Immature natural killer cell (primary cell): ENCODE measurements around the gene PCSK6. TPM values are rescaled to one million over a fixed set of nuclear protein-coding genes. Genes with fewer than 3 reads are reported as not detected.
A peak's percentile ranks its signal among the peaks of the same experiment; 100 is the strongest.

Experiments
- DNase-seq, 3 donors: peaks; one replicate each; pipeline ENCODE4 v3.0.0; 2022; ENCODE audit warnings: mixed read lengths in 1 of 3
- H3K27ac Mint-ChIP-seq, 6 donors: one replicate each; pipeline ENCODE4 v1.8.0; 2020; ENCODE audit warnings: mixed read lengths in 6 of 6, mild to moderate bottlenecking in 5 of 6, inconsistent platforms in 4 of 6, moderate library complexity in 3 of 6
- H3K27me3 Mint-ChIP-seq, 3 donors: one replicate each; pipeline ENCODE4 v1.8.0; 2020 to 2021; ENCODE audit warnings: low read depth in 3 of 3, mild to moderate bottlenecking in 3 of 3, mixed read lengths in 3 of 3, moderate library complexity in 3 of 3, inconsistent platforms in 1 of 3
- H3K36me3 Mint-ChIP-seq, 3 donors: one replicate each; pipeline ENCODE4 v1.8.0; 2020; ENCODE audit warnings: mixed read lengths in 3 of 3, inconsistent platforms in 2 of 3, mild to moderate bottlenecking in 2 of 3
- H3K4me1 Mint-ChIP-seq, 2 donors: one replicate each; pipeline ENCODE4 v1.8.0; 2020; ENCODE audit warnings: inconsistent platforms in 2 of 2, mild to moderate bottlenecking in 2 of 2, mixed read lengths in 2 of 2, moderate library complexity in 1 of 2
- H3K4me3 Mint-ChIP-seq, 5 donors: one replicate each; pipeline ENCODE4 v1.8.0; 2020; ENCODE audit warnings: mild to moderate bottlenecking in 5 of 5, mixed read lengths in 5 of 5, inconsistent platforms in 3 of 5, moderate library complexity in 3 of 5
- H3K9me3 Mint-ChIP-seq, 6 donors: one replicate each; pipeline ENCODE4 v1.8.0; 2020; ENCODE audit warnings: mild to moderate bottlenecking in 6 of 6, mixed read lengths in 6 of 6, inconsistent platforms in 4 of 6, moderate library complexity in 3 of 6
- polyA plus RNA-seq, 3 donors: library from polyadenylated mRNA; unstranded; fragments of 300-500 nt; fragmentation: Illumina TruSeq; gene quantifications; one replicate each; pipeline ENCODE4 v1.2.3, GENCODE V29; 2021

The PCSK6 gene
- polyA plus RNA-seq, 3 donors from 2014 or later, result 1.7 to 3.0 TPM; not detected in 1

DNA sequence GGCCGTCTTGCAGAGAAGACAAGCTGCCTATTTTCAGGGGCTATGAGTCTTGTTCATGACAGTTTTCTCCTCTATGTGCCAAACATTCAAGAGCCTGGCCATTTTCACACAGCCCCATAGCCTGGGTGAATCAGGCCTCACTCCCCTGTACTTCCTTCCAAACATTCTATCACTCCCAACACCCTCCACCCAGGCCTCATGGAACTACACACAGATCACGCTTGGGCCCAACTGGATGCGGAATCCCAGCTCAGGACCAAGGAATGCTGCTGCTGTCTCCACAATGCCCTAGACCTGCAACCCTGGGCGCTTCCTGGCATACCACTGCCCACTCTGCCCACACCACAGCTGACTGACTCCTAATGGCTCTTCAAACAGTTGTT lies 39.4 kb upstream of the PCSK6 start:
- Mint-ChIP-seq H3K36me3 (no peaks in the 10 kb centered on the region), H3K9me3 (no peaks in the 10 kb centered on the region), H3K4me3 (no peak overlapping the region), H3K27ac (no peak overlapping the region), H3K4me1 (no peaks in the 10 kb centered on the region), H3K27me3 (peaks cover 2 to 3% (median 2%) of the 10 kb centered on the region in 3 donors)
- no peak for DNase-seq

DNA sequence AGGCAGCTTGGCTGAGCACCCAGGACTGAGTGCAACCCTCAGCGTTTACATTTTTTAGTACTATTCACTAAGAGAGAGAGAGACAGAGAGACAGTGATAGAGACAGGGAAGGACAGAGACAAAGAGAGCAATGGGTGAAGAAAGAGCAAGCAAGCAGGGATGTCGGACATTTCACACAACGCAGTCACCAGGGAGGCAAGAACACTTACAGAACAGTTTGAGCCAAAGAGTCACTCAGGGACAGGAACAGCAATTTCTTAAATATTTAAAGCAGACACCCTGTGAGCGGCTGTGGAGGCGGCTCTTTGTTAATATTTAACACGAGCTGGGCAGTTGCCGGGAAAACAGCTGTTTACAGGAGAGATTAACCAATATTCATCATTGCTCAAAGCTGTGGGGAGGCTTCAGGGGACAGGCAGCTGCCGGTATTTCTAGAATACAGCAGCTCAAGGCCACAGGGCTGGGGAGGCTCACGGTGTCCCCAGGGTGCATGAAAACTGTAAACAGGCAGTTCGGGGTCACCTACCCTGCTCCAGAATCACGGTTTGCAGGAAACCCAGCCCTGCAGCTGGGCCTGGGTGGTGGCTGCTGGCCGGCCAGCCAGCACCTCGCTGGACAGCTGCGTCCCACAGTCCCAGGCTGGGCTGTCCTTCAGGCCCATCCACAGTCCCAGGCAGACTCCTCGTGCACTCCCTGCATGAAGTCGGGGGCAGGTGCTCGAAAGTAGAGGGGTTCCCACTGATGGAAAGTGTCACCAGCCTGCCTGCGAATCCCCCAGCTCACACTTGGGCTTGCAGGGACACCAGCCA lies 38.8 kb upstream of the PCSK6 start:
- no peak overlapping the region for H3K27ac Mint-ChIP-seq
- H3K9me3 Mint-ChIP-seq, result peaks cover 0 to 1% (median 0%) of the 10 kb centered on the region in 6 donors
- DNase-seq, result no peak
- peaks cover 0 to 2% of the 10 kb centered on the region in 2 donors for H3K4me1 Mint-ChIP-seq
- no peak overlapping the region for H3K4me3 Mint-ChIP-seq
- no peaks in the 10 kb centered on the region for H3K36me3 Mint-ChIP-seq
- peaks cover 2 to 5% (median 3%) of the 10 kb centered on the region in 3 donors for H3K27me3 Mint-ChIP-seq

DNA sequence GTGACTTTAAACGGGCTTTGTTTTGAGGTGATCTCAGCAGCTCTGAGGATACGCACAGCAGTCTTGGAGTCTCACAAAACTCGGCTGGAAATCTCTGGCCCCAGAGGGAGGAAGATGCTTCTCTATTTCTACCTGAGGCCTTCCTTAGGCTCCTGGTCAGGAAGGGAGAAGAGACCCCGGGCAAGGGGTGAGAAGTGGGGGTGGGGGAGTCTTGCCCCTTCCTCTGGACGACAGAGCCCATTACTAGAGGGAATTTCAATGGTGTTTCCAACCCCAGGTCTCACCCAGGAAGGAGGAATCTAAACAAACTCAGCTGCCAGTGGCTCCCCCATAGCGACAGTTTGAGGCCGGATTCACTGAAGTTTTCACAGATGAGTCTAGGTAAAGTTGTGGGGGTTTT lies 37.4 kb upstream of the PCSK6 start:
- H3K9me3 Mint-ChIP-seq, result peaks cover 0 to 1% (median 0%) of the 10 kb centered on the region in 6 donors
- no peak overlapping the region for H3K4me3 Mint-ChIP-seq
- no peak overlapping the region for H3K27ac Mint-ChIP-seq
- peaks cover 2 to 5% (median 3%) of the 10 kb centered on the region in 3 donors for H3K27me3 Mint-ChIP-seq
- peaks cover 3 to 4% of the 10 kb centered on the region in 2 donors for H3K4me1 Mint-ChIP-seq
- no peak for DNase-seq
- H3K36me3 Mint-ChIP-seq, result no peaks in the 10 kb centered on the region

DNA sequence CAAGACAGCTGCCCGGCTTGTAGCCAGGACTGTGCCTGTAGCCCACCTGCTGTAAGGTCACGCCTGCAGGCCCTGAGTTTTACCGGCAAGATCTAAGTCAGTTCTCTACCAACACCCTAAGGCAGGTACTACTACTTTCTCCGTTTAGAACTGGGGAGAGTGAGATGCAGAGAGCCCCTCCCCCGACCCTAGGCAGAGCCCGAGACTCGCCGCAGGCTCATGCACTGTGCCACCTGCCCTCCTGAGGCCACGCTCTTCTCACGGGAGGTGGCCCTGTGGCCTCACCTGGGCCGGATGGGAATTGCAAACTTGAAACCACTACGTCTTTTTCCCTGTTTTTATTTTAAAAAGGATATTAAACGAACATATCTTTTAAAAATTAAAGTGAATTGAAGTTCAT lies 36.9 kb upstream of the PCSK6 start:
- Mint-ChIP-seq H3K27me3 (peaks cover 2 to 5% (median 3%) of the 10 kb centered on the region in 3 donors), H3K27ac (no peak overlapping the region), H3K4me1 (peaks cover 7 to 8% of the 10 kb centered on the region in 2 donors), H3K4me3 (no peak overlapping the region), H3K9me3 (peaks cover 0 to 3% (median 0%) of the 10 kb centered on the region in 6 donors), H3K36me3 (no peaks in the 10 kb centered on the region)
- no peak for DNase-seq

DNA sequence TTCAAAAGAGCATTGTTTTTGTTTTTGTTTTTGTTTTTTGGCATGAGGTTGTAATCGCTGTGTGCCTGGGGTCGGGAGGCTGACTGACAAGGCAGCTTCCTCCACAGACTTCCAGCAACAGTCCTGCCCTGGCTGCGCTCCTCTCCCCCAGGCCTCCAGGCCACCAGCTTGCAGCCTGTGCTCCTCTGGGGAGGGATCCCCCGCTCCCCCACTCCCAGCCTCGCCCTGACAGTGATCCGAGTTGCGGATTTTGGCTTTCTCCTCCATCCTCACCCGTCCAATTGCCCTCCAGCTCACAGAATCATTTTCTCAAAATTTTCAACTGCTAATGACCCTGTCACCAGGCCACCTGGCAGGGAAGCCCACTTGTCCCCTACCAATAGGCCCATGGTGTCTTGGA lies 36.5 kb upstream of the PCSK6 start:
- H3K27me3 Mint-ChIP-seq, result peaks cover 2 to 5% (median 3%) of the 10 kb centered on the region in 3 donors
- peaks cover 0 to 4% (median 0%) of the 10 kb centered on the region in 6 donors for H3K9me3 Mint-ChIP-seq
- no peak overlapping the region for H3K4me3 Mint-ChIP-seq
- H3K36me3 Mint-ChIP-seq, result no peaks in the 10 kb centered on the region
- DNase-seq, result no peak
- H3K4me1 Mint-ChIP-seq, result peaks cover 10 to 13% of the 10 kb centered on the region in 2 donors
- no peak overlapping the region for H3K27ac Mint-ChIP-seq

DNA sequence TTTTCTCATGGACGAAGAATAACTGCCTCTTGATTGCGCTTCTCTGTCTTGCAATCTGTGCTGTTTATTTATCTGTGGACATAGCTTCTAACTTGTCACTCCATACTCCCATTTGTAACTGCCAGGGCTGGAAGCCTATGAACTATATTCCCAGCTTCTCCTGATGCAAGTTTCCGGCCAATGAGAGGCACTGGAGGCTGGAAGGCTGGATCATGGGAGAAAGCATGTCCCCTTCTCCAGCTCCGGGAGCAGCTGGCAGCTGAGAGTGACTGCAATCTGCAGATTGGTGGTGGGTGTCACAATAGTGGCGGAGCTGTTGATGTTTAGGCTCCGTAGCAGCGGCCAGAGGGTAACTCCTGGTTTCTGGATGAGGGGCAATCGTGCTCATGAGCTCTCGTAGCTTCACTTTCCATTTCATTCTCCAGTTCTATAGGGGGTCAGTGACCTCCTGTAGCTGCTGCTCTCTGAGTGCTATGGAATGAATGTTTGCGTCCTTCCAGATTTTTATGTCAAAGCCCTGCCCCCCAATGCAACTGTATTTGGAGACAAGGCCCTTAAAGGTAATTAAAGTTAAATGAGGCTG lies 35.7 kb upstream of the PCSK6 start:
- Mint-ChIP-seq H3K36me3 (no peaks in the 10 kb centered on the region), H3K4me3 (no peak overlapping the region), H3K4me1 (peaks cover 10 to 14% of the 10 kb centered on the region in 2 donors), H3K9me3 (peaks cover 0 to 4% (median 0%) of the 10 kb centered on the region in 6 donors), H3K27me3 (peaks cover 2 to 7% (median 3%) of the 10 kb centered on the region in 3 donors), H3K27ac (no peak overlapping the region)
- DNase-seq, result no peak

DNA sequence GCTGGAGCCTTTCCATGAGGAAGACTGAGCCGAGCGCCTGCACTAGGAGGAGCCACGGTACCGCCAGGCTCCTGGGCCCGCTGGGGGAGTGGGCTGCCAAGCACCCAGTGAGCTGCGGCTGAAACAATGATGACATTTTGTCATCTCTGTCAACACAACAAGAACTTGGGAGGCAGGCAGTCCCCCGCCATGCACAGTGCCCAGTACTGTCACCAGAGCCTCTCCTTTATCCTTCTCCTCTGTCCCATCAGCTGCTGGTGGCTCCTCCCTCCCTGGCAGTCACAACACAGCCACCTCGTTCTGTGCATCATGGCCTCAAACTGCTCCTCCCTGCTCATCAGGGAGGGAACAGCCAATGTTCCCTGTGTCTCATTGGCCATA lies 34.0 kb upstream of the PCSK6 start:
- Mint-ChIP-seq H3K4me1 (peaks cover 10 to 14% of the 10 kb centered on the region in 2 donors), H3K36me3 (peaks cover 0 to 10% (median 0%) of the 10 kb centered on the region in 3 donors), H3K9me3 (peaks cover 4 to 14% (median 8%) of the 10 kb centered on the region in 6 donors), H3K27me3 (peaks cover 2 to 10% (median 3%) of the 10 kb centered on the region in 3 donors), H3K4me3 (no peak overlapping the region), H3K27ac (peak overlapping the region in 1 of 6 donors; percentile 38)
- no peak for DNase-seq

DNA sequence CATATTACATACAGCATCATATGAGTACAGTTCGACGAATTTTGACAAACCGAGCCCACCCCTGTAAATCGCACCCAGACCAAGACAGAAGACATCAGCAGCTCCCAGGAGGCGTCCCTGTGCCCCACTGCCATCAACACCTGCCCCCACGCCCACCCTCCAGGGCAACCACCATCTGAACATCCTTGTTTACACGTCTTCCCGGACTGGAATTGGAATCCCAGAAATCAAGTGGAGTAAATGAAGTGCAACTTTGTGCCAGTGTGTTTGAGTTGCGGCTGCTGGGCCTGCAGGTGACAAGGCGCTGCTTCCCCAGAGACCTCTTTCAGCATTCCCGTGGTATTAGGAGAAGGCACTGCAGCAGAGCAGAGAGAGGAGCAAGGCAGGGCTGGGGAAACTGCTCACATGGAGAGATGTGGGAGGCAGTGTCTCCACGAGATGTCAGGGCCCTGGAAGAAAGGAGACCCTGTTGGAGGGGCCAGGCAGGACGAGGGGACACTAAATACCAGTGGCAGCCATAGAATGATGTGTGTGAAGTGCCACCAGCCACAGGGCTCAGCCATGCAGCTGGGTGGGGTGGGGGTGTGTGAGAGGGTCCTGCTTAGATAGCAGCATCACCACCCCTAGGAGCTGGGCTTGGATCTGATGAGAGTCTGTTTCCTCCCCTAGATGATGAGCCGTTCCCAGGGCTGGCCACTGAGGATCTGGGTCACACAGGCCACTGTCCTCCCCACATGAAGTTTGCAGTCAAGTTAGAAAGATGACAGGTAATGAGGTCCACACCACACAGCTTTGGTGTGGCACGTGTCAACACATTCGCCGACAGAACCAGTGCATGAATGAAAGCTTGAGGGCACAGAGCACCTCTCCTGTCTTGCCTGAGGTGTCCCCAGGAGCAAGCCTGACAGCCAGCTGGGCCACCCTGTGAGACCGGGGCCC lies 33.4 kb upstream of the PCSK6 start:
- Mint-ChIP-seq H3K4me3 (no peak overlapping the region), H3K36me3 (peaks cover 0 to 15% (median 0%) of the 10 kb centered on the region in 3 donors), H3K27ac (peak overlapping the region in 1 of 6 donors; percentile 9), H3K4me1 (peaks cover 10 to 14% of the 10 kb centered on the region in 2 donors), H3K27me3 (peaks cover 2 to 14% (median 2%) of the 10 kb centered on the region in 3 donors), H3K9me3 (peaks cover 10 to 20% (median 13%) of the 10 kb centered on the region in 6 donors)
- no peak for DNase-seq

DNA sequence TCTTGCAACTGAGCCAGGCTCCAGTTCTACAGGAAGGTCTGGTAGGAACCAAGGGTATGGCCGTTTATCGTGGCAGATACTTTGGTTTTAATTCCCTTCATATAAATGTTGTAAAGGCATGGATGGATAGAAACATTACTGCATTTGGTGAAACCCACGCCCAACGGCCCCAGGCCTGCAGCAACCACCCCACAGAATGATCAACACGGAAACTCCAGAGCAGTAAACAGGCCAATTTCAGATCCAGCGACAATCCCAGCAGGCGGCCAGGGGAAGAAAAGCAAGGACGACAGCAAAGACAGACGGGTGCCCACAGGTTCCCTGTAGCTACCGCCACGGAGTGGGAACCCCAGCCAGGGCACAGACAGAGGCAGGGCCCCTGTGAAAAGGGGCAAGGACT lies 32.6 kb upstream of the PCSK6 start:
- Mint-ChIP-seq H3K27me3 (peaks cover 2 to 14% (median 4%) of the 10 kb centered on the region in 3 donors), H3K27ac (peak overlapping the region in 2 of 6 donors; percentile 9 to 22), H3K9me3 (peaks cover 17 to 28% (median 19%) of the 10 kb centered on the region in 6 donors)

DNA sequence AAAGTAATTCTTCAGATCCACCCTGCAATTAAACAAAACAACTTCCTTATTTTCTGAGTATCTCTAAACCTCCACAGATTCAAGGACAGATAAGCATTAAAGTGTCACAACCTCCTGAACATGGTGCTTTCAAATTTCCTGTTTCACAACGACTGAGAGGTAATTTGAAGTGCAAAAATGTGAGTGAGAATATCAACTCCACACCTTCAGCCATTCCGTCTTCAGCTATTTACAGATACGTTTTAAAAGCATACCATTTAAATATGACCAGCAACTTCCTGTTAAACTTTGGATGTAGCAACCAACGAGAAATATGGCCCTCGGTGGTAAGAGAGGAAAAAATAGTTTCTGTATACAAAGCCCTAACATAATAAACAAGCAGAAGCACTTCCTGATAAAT lies 32.1 kb upstream of the PCSK6 start:
- H3K36me3 Mint-ChIP-seq, result peaks cover 0 to 16% (median 0%) of the 10 kb centered on the region in 3 donors
- no peak for DNase-seq
- peaks cover 2 to 15% (median 4%) of the 10 kb centered on the region in 3 donors for H3K27me3 Mint-ChIP-seq
- H3K9me3 Mint-ChIP-seq, result peaks cover 18 to 33% (median 24%) of the 10 kb centered on the region in 6 donors
- H3K4me3 Mint-ChIP-seq, result peak overlapping the region in 3 of 5 donors; percentile 0 to 50 (median 5)
- peaks cover 10 to 14% of the 10 kb centered on the region in 2 donors for H3K4me1 Mint-ChIP-seq
- H3K27ac Mint-ChIP-seq, result peak overlapping the region in 4 of 6 donors; percentile 1 to 44 (median 35)

More for the DNA sequence above, 32.6 kb upstream of the PCSK6 start:
- H3K4me1 Mint-ChIP-seq, result peaks cover 10 to 14% of the 10 kb centered on the region in 2 donors
- H3K4me3 Mint-ChIP-seq, result no peak overlapping the region
- peaks cover 0 to 16% (median 0%) of the 10 kb centered on the region in 3 donors for H3K36me3 Mint-ChIP-seq
- no peak for DNase-seq

DNA sequence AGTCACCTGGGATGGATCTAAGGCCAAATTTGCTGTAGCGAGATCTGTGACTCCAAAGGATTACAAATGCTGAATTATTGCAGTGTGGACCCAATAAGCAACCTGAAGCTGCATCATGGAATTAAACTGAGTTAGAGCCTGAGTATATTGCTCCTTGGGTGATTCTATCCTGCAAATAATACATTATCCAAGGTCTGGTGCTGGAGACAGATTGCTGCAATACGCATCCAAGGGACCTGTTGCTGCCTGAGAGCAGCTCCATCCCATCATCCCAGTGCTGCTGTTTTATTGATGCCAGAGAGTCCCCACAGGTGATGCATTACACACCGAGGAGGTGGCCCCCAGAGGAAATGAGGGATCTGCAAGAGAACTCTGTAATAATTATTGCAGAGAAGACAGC lies 31.6 kb upstream of the PCSK6 start:
- Mint-ChIP-seq H3K27me3 (peaks cover 2 to 17% (median 5%) of the 10 kb centered on the region in 3 donors), H3K4me1 (peaks cover 10 to 14% of the 10 kb centered on the region in 2 donors), H3K27ac (peak overlapping the region in 2 of 6 donors; percentile 42 to 44), H3K4me3 (no peak overlapping the region), H3K36me3 (peaks cover 0 to 16% (median 0%) of the 10 kb centered on the region in 3 donors), H3K9me3 (peaks cover 18 to 38% (median 29%) of the 10 kb centered on the region in 6 donors)
- no peak for DNase-seq

DNA sequence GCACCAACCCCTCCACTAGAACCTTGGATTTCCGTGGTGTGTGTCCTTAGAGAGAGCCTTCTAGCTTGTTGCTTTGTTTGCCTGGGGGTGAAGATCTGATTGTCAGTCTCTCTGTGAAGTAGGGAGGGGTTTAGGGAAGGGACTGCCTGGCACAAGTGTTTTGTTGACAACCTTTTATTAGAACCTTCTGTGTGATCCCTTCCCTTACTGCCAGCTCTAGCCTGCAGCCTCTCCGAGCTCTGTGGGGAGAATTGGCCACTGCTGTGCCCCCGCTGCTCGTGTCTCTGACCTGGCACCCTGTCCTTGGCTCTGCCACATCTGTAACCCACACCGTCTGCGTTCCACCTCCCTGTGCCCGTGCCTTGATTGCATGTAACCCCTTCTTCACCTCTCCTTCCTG lies 30.9 kb upstream of the PCSK6 start:
- Mint-ChIP-seq H3K36me3 (peaks cover 0 to 19% (median 0%) of the 10 kb centered on the region in 3 donors), H3K27me3 (peaks cover 2 to 19% (median 5%) of the 10 kb centered on the region in 3 donors), H3K9me3 (peaks cover 18 to 45% (median 32%) of the 10 kb centered on the region in 6 donors), H3K4me3 (no peak overlapping the region), H3K27ac (no peak overlapping the region), H3K4me1 (peaks cover 10 to 14% of the 10 kb centered on the region in 2 donors)
- DNase-seq, result no peak

DNA sequence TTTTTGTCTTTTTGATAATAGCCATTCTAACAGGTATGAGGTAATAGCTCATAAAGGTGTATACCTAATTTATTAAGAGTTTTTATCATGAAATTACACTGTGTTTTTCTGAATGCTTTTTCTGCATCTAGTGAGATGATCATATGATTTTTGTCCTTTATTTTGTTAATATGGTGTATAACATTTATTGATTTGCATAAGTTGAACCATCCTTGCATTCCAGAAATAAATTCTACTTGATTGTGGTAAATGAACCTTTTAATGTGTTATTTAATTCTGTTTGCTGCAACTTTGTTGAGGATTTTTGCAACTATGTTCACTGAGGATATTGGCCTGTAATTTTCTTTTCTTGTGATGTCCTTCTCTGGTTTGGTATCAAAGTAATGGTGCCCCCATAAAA lies 28.0 kb upstream of the PCSK6 start:
- Mint-ChIP-seq H3K27ac (no peak overlapping the region), H3K9me3 (peaks cover 17 to 45% (median 33%) of the 10 kb centered on the region in 6 donors), H3K36me3 (peaks cover 0 to 19% (median 0%) of the 10 kb centered on the region in 3 donors), H3K4me1 (peaks cover 8 to 14% of the 10 kb centered on the region in 2 donors), H3K27me3 (peaks cover 2 to 21% (median 7%) of the 10 kb centered on the region in 3 donors), H3K4me3 (no peak overlapping the region)
- DNase-seq, result no peak
